Adrenal gland (tissue), 12 donors: ENCODE results near the gene FARS2. TPM values are rescaled to one million over a fixed set of nuclear protein-coding genes. Genes with fewer than 3 reads are reported as not detected.

Experiments used
- DNase-seq, 7 donors: peaks; one replicate each; pipeline ENCODE4 v3.0.0-alpha.2; 2019 to 2020
- H3K27ac ChIP-seq, 5 donors: fragments of 200-600 bp; sonication (generic) in 4 of 5; 1 replicate in 3 of 5; 2 replicates in 2 of 5; pipeline versions ENCODE4 v1.5.1 to v1.8.0; 2016 to 2020; ENCODE audit warnings: mild to moderate bottlenecking in 1 of 5
- H3K27me3 ChIP-seq: fragments of 200-600 bp; 2 replicates; pipeline ENCODE4 v1.8.0; 2021
- H3K36me3 ChIP-seq, 2 donors: fragments of 200-600 bp; replicated peaks in 1 of 2; 1 replicate in 1 of 2; 2 replicates in 1 of 2; pipeline versions ENCODE4 v1.5.1 to v1.8.0; 2018 to 2022
- H3K4me1 ChIP-seq, 2 donors: fragments of 200-600 bp; replicated peaks in 1 of 2; 1 replicate in 1 of 2; 2 replicates in 1 of 2; pipeline versions ENCODE4 v1.5.1 to v1.8.0; 2018 to 2021
- H3K4me3 ChIP-seq, 4 donors: fragments of 200-600 bp; sonication (generic) in 3 of 4; one replicate each; pipeline ENCODE4 v1.5.1; 2016 to 2018
- H3K9me3 ChIP-seq, 3 donors: fragments of 200-600 bp; sonication (generic) in 1 of 3; replicated peaks in 1 of 3; 1 replicate in 2 of 3; 2 replicates in 1 of 3; pipeline versions ENCODE4 v1.5.1 to v1.8.0; 2016 to 2021
- POLR2A ChIP-seq, 2 donors: fragments of 450-650 bp; IDR thresholded peaks; one replicate each; pipeline ENCODE4 v1.6.1; 2017; ENCODE audit warnings: antibody characterized with exemption in 2 of 2, mild to moderate bottlenecking in 2 of 2, moderate library complexity in 1 of 2
- WGBS, 4 donors: extraction: QIAGEN DNeasy Blood & Tissue Kit in 2 of 4; methylation state at CpG; one replicate each; pipeline versions ENCODE4 v1.1.5 to v1.1.7; 2013 to 2017; 5-methylcytosine and 5-hydroxymethylcytosine counted together
- intact Hi-C, 2 donors: fragments of 100-400 bp; cut with DNase I; formaldehyde crosslinking; loops; one replicate each; pipeline versions ENCODE4 v1.14.1 to v1.15.0; 2022 to 2023
- polyA plus RNA-seq, 3 donors: library from polyadenylated mRNA; stranded (reverse); fragments of 200-250 nt in 2 of 3; fragments of 350-450 nt in 1 of 3; fragmentation: Illumina TruSeq in 1 of 3; extraction: RNeasy Lipid Tissue Mini Kit (QIAGEN cat#74804) in 1 of 3; gene quantifications; one replicate each; pipeline ENCODE4 v1.2.3, GENCODE V29; 2013 to 2014
- total RNA-seq, 9 donors: library from RNA; depleted of rRNA in 4 of 9; stranded (reverse); fragments of >200 nt in 4 of 9; fragments of 120-200 nt in 1 of 9; fragmentation: NEBNext Ultra II Directional in 1 of 9; extraction: Animal tissue kit (Norgen Biotek cat#: 25700) in 1 of 9; gene quantifications; one replicate each; pipeline versions ENCODE4 v1.1.0 to v1.2.4, GENCODE V29; 2013 to 2023
- TF ChIP-seq, protein P1 (sequence below), 6 experiments: fragments of 450-650 bp in 4 of 6; fragments of 200-600 bp in 2 of 6; sonication (generic) in 1 of 6; IDR thresholded peaks; 1 replicate in 5 of 6; 2 replicates in 1 of 6; pipeline versions ENCODE4 v1.5.1 to v1.8.0; 2016 to 2021; ENCODE audit warnings: antibody characterized with exemption in 6 of 6, mild to moderate bottlenecking in 2 of 6, moderate library complexity in 1 of 6
- donor health status: healthy with polysubstance abuse.
- donor health status: Bipolar disorder and iron deficiency.
- donor health status: DM: yes; HTN: yes; CAD: no.
- donor health status: DM: no; HTN: no; CAD: no.
- donor health status: DM: no; HTN: no; CAD: no.
- donor health status: DM: yes; HTN: yes; CAD: no.

Gene FARS2
- total and polyA plus RNA-seq, 12 donors: 7.2 to 55.2 (median 19.8) TPM

DNA sequence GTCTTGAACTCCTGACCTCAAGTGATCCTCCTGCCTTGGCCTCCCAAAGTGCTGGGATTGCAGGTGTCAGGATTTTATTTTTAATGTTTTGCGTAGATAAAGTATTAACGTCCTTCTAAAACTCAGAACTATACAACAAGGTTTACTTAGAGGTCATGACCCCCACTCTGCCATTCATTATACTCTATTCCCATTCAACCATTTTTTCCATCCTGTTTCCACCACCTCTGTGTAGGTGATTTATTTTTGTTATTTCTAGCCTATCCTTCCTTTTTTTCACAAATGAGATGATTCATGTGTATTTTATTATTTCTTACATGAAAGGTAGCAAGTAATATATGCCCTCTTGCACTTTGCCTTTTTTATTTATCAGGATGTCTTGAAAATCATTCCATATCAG is 138.1 kb downstream of the FARS2 start:
- H3K4me1 ChIP-seq: no peaks in the 10 kb centered on the region
- H3K36me3 ChIP-seq: no peaks in the 10 kb centered on the region
- intact Hi-C loops: loop anchor here in 1 of 2 donors (10.0 kb wide), 2 partner anchors 185 to 255 kb away; no protein-coding TSS in a partner anchor
- no peaks in the 10 kb centered on the region for H3K9me3 ChIP-seq
- no peaks in the 10 kb centered on the region for H3K27me3 ChIP-seq
- DNase-seq: no peak
- no peak for TF ChIP-seq POLR2A (IDR thresholded peaks at IDR 0.05)
- TF ChIP-seq, protein P1, sequence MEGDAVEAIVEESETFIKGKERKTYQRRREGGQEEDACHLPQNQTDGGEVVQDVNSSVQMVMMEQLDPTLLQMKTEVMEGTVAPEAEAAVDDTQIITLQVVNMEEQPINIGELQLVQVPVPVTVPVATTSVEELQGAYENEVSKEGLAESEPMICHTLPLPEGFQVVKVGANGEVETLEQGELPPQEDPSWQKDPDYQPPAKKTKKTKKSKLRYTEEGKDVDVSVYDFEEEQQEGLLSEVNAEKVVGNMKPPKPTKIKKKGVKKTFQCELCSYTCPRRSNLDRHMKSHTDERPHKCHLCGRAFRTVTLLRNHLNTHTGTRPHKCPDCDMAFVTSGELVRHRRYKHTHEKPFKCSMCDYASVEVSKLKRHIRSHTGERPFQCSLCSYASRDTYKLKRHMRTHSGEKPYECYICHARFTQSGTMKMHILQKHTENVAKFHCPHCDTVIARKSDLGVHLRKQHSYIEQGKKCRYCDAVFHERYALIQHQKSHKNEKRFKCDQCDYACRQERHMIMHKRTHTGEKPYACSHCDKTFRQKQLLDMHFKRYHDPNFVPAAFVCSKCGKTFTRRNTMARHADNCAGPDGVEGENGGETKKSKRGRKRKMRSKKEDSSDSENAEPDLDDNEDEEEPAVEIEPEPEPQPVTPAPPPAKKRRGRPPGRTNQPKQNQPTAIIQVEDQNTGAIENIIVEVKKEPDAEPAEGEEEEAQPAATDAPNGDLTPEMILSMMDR (IDR thresholded peaks at IDR 0.05): no peak
- WGBS, 4 donors: 83 to 91% (median 84%) methylated on average over 2 of the region's 2 CpGs
- H3K4me3 ChIP-seq: no peak overlapping the region
- H3K27ac ChIP-seq: no peak overlapping the region

DNA sequence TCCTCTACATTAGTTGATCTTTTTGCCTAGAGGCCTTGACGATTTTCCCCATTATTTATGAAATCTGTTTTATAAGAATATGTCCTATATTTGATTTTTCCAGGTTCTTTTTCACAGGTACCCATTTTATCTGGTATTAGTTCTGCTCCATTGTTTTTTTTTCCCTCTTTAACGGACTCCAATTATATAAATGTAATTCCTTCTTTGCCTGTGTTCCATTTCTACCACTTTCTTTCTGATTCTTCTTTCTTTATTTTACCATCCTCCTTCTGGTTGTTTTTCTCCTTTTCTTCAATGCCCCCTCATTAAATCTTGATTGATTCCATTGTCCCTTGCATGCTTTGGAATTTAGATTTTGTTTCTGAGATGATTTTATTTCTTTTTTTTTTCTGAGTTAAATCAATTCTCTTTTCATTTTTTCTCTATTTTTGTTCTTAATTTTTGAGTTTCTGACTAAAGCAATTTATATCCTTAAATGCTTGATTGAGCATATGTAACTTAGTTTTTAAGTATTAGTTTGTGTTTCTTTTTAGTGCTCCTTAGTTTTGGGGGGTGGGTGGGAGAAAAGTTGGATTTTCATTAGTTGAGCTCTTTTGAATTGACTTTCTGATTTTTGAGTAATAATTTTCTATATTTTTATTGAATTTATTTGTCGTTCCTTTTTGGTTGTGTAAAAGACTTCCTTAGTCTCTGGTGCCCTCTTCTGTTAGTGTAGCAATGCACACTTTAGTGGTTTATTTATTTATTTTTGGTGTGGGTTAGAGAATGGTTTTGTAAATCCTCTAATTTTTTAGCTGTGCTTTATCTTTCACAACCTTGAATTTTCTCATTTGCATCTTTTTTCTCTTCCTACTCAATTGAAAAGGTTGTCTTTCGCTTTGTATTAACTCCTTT is 140.8 kb downstream of the FARS2 start:
- no peaks in the 10 kb centered on the region for H3K4me1 ChIP-seq
- H3K36me3 ChIP-seq: no peaks in the 10 kb centered on the region
- no peak for TF ChIP-seq POLR2A (IDR thresholded peaks at IDR 0.05)
- TF ChIP-seq, protein P1 (IDR thresholded peaks at IDR 0.05): peak; percentile 38 to 69 (median 52)
- no peak for DNase-seq
- H3K4me3 ChIP-seq: no peak overlapping the region
- WGBS, 4 donors: 84 to 87% (median 86%) methylated on average over 4 of the region's 4 CpGs
- no peak overlapping the region for H3K27ac ChIP-seq
- H3K9me3 ChIP-seq: no peaks in the 10 kb centered on the region
- intact Hi-C loops: loop anchor here in 1 of 2 donors (5.0 kb wide), 1 partner anchor 260 kb away; no protein-coding TSS in a partner anchor
- H3K27me3 ChIP-seq: no peaks in the 10 kb centered on the region

DNA sequence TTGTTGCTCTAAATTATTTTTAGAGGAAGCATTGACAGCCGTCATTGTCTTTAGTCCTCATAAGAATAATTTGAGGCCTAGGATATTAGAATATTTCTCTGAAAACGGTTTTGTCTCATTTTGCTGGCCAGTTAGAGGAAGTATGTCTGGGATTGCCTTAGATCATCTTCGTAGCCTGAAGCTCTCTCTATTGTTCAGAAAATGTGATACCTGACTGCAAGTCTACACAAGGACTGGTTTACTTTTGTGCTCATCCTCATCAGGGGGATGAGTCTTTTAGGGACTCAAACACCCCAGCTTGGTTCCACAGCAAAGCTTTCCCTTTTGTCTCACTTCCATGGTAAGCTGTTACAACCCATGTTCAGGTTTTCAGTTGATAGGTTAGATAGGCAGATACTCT is 141.8 kb downstream of the FARS2 start:
- Histone ChIP-seq H3K27me3 (no peaks in the 10 kb centered on the region), H3K27ac (no peak overlapping the region), H3K4me3 (no peak overlapping the region), H3K36me3 (no peaks in the 10 kb centered on the region), H3K4me1 (no peaks in the 10 kb centered on the region), H3K9me3 (no peaks in the 10 kb centered on the region)
- TF ChIP-seq, protein P1 (IDR thresholded peaks at IDR 0.05): no peak
- TF ChIP-seq POLR2A (IDR thresholded peaks at IDR 0.05): no peak
- 76 to 81% (median 78%) methylated on average over 3 of the region's 3 CpGs for WGBS, 4 donors
- intact Hi-C loops: loop anchor here in 1 of 2 donors (5.0 kb wide), 1 partner anchor 261 kb away; no protein-coding TSS in a partner anchor
- DNase-seq: no peak

DNA sequence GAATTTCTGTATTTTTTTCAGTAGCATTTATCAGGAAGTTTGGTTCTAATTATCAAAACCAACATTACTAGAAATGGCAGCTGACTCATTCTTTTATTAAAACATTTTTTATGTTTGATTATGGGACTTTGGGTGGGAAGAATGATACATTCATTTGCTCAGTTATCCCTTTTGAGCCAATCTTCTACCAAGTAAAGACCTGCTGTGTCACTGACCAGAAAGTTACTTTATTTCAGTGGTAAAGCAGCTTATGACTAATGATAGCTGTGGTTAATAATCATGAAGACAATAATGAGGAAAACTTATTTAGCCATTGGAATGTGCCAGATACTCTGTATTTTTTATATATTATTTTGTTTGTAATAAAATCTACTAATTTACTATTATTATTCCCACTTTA is 142.3 kb downstream of the FARS2 start:
- Histone ChIP-seq H3K9me3 (no peaks in the 10 kb centered on the region), H3K4me3 (no peak overlapping the region), H3K27me3 (no peaks in the 10 kb centered on the region), H3K4me1 (no peaks in the 10 kb centered on the region), H3K36me3 (no peaks in the 10 kb centered on the region), H3K27ac (no peak overlapping the region)
- DNase-seq: no peak
- TF ChIP-seq POLR2A (IDR thresholded peaks at IDR 0.05): no peak
- TF ChIP-seq, protein P1 (IDR thresholded peaks at IDR 0.05): no peak
- intact Hi-C loops: loop anchor here in 1 of 2 donors (5.0 kb wide), 1 partner anchor 261 kb away; no protein-coding TSS in a partner anchor
